Large intestine (tissue), 3 donors: ENCODE measurements around the gene RPS6KL1. TPM values are rescaled to one million over a fixed set of nuclear protein-coding genes. Genes with fewer than 3 reads are reported as not detected.

Experiments used
- DNase-seq, 2 donors: peaks; one replicate each; pipeline versions ENCODE4 v3.0.0 to v3.0.0-alpha.2; 2013
- H3K27ac ChIP-seq: one replicate; pipeline ENCODE4 v1.5.1; 2013; ENCODE audit warnings: low read length
- H3K27me3 ChIP-seq: 2 replicates; pipeline ENCODE4 v1.6.1; 2013; ENCODE audit warnings: low read length; ENCODE audit not compliant: control insufficient read depth, insufficient read depth
- H3K36me3 ChIP-seq: 2 replicates; pipeline ENCODE4 v1.6.1; 2013; ENCODE audit warnings: low read length; ENCODE audit not compliant: control insufficient read depth, insufficient read depth
- H3K4me1 ChIP-seq: one replicate; pipeline ENCODE4 v1.6.1; 2013; ENCODE audit warnings: low read length; ENCODE audit not compliant: control insufficient read depth, insufficient read depth
- H3K4me3 ChIP-seq: one replicate; pipeline ENCODE4 v1.5.1; 2013; ENCODE audit warnings: low read length
- H3K9me3 ChIP-seq: one replicate; pipeline ENCODE4 v1.6.1; 2013; ENCODE audit warnings: mild to moderate bottlenecking, low read depth, low read length, moderate library complexity; ENCODE audit not compliant: control insufficient read depth
- WGBS: methylation state at CpG from one replicate; pipeline ENCODE4 v1.1.5; 2013; ENCODE audit warnings: low lambda C conversion rate; ENCODE audit not compliant: insufficient coverage; 5-methylcytosine and 5-hydroxymethylcytosine counted together
- polyA plus RNA-seq: library from polyadenylated mRNA; unstranded; fragments of 120-200 nt; gene quantifications from one replicate; pipeline ENCODE4 v1.2.1, GENCODE V29; 2013

The RPS6KL1 gene
- polyA plus RNA-seq, 1 donor = 5.4 TPM

DNA sequence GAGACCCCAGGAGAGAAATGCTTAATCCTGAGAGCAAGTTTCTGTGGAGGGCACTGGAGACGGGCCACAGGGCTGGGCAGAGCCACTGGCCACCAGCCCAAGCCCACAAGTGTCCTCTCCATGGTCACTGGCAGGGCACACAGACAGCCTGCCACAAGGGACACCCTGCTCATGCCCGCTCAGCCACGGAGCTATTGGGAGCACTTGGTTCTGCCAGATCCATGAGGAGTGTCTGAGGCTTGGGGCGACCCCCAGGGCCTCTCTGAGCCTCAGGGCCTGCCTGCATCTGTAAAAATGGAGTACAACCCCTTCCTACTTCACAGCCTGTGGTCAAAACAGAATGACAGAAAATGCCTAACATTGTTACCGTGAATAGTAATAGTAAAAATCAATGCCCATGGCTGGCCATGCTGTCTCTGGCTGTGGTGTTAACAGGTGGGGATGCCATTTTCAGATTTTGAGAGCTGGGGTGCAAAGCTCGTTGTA is 29.2 kb upstream of the RPS6KL1 start:
- no peak for DNase-seq
- Histone ChIP-seq H3K4me1 (peaks cover 65% of the 10 kb centered on the region), H3K36me3 (peaks cover 10% of the 10 kb centered on the region), H3K9me3 (no peaks in the 10 kb centered on the region), H3K4me3 (peak overlapping the region; percentile 1), H3K27me3 (no peaks in the 10 kb centered on the region), H3K27ac (peak overlapping the region; percentile 79)
- WGBS = no CpG with 5 or more reads among the region's 6 CpGs

GRCh38 chr14:74951443-74952179 is 28.6 kb upstream of the RPS6KL1 start:
- Histone ChIP-seq H3K36me3 (peaks cover 12% of the 10 kb centered on the region), H3K4me3 (peak overlapping the region; percentile 1), H3K4me1 (peaks cover 65% of the 10 kb centered on the region), H3K27me3 (no peaks in the 10 kb centered on the region), H3K9me3 (no peaks in the 10 kb centered on the region), H3K27ac (peak overlapping the region; percentile 79)
- WGBS = no CpG with 5 or more reads among the region's 15 CpGs
- peak in 1 of 2 donors; percentile 76 for DNase-seq

DNA sequence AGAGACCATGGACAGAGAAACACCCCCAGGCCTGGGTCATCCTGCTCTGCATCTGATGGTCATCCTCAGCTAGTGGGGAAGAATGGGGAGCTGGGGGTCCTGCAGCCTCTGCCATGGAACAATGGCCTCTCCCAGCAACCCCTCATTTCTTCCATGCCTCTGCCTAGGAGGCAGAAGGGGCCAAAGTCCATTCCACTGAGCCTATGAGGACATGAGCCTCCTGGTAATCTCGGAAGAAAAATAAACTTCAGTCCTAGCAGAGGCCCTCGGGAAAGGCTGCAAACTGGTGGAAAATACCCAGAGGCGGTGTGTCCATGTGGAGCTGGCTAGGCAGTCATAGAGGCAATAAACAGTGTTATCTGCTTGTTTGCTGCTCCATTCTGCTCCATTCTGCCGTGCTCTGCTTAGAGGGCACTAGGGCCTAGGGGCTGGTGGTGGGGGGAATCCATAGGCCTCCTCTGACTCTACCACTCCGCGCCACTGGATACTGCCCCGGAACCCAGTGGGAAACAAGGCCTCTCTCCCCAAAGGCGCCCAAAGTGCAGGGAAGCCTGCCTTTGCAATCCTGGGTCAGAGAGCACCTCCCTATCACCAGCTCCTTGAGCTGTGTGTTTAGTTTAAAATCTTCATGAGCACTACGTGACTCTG is 27.9 kb upstream of the RPS6KL1 start:
- peaks cover 12% of the 10 kb centered on the region for H3K36me3 ChIP-seq
- peak; percentile 89 to 95 for DNase-seq
- peak overlapping the region; percentile 79 for H3K27ac ChIP-seq
- WGBS = no CpG with 5 or more reads among the region's 9 CpGs
- H3K27me3 ChIP-seq = no peaks in the 10 kb centered on the region
- no peaks in the 10 kb centered on the region for H3K9me3 ChIP-seq
- no peak overlapping the region for H3K4me3 ChIP-seq
- H3K4me1 ChIP-seq = peaks cover 67% of the 10 kb centered on the region

- Histone ChIP-seq H3K27ac (peak overlapping the region; percentile 79), H3K4me1 (peaks cover 63% of the 10 kb centered on the region), H3K27me3 (no peaks in the 10 kb centered on the region), H3K4me3 (no peak overlapping the region), H3K36me3 (peaks cover 12% of the 10 kb centered on the region), H3K9me3 (no peaks in the 10 kb centered on the region)
- peak; percentile 71 to 81 for DNase-seq
- no CpG with 5 or more reads among the region's 17 CpGs for WGBS
Observed at GRCh38 chr14:74949859-74950573, 27.0 kb upstream of the RPS6KL1 start.

DNA sequence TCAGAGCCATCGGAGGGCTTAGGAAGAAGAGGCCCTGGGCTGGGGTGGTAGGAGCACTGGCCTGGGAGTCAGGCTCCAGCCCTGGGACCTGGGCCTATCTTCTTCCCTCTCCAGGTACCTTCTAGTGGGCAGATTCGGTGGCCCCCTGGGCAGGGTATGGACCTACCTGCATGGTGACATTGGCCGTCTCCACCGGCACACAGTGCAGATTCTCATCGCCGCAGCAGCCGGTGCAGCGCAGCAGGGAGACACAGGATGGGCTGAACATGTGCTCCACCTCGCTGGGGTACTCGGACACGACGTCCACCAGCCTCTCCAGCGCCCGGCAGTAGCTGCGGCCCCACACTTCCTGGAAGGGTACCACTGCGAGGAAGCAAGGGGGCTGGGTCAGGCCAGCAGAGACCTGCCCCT is 26.1 kb upstream of the RPS6KL1 start:
- no peak overlapping the region for H3K27ac ChIP-seq

GRCh38 chr14:74948228-74949175 is 25.4 kb upstream of the RPS6KL1 start:
- Histone ChIP-seq H3K27ac (no peak overlapping the region), H3K9me3 (no peaks in the 10 kb centered on the region), H3K27me3 (no peaks in the 10 kb centered on the region), H3K36me3 (peaks cover 12% of the 10 kb centered on the region), H3K4me1 (peaks cover 48% of the 10 kb centered on the region), H3K4me3 (no peak overlapping the region)
- no peak for DNase-seq
- WGBS = no CpG with 5 or more reads among the region's 23 CpGs

More for the DNA sequence above, 26.1 kb upstream of the RPS6KL1 start:
- Histone ChIP-seq H3K9me3 (no peaks in the 10 kb centered on the region), H3K4me1 (peaks cover 55% of the 10 kb centered on the region), H3K27me3 (no peaks in the 10 kb centered on the region), H3K36me3 (peaks cover 12% of the 10 kb centered on the region), H3K4me3 (no peak overlapping the region)
- no peak for DNase-seq
- no CpG with 5 or more reads among the region's 16 CpGs for WGBS

- WGBS = no CpG with 5 or more reads among the region's 13 CpGs
- Histone ChIP-seq H3K4me1 (peaks cover 40% of the 10 kb centered on the region), H3K27me3 (no peaks in the 10 kb centered on the region), H3K27ac (no peak overlapping the region), H3K4me3 (no peak overlapping the region), H3K36me3 (peaks cover 15% of the 10 kb centered on the region), H3K9me3 (no peaks in the 10 kb centered on the region)
- no peak for DNase-seq
Observed at GRCh38 chr14:74947353-74948227, 24.5 kb upstream of the RPS6KL1 start.

DNA sequence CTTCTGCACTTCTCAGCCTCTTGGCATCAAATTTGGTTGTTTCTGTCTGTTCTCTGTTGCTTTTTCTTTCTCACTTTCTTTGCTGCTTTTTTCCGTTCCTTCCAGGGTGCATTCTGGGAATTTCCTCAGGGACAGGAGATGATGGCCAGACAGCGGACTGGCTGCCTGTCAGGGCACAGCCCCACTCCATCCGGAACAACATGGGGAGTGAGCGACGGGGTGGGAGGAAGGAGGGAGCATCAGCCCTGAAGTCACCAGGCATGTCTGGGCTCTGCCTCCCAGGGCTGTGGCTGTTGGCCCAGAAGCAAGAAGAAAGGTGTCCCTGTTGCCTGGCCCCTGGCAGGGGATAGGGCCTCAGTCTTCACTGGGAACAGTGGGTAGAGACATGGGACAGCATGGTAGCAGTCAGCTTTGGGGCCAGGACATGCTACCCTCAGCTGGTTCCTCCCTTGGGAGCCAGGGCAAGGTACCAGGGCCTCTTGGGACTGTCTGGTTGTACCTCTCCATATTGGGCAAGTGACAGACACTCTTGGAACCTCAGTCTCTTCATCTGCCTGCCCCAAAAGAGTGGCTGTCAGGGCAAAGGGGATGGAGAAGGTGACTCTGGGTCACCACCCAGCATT is 23.7 kb upstream of the RPS6KL1 start:
- H3K4me1 ChIP-seq = peaks cover 32% of the 10 kb centered on the region
- H3K36me3 ChIP-seq = peaks cover 23% of the 10 kb centered on the region
- no CpG with 5 or more reads among the region's 5 CpGs for WGBS
- H3K4me3 ChIP-seq = no peak overlapping the region
- H3K27ac ChIP-seq = no peak overlapping the region
- H3K9me3 ChIP-seq = no peaks in the 10 kb centered on the region
- DNase-seq = no peak
- no peaks in the 10 kb centered on the region for H3K27me3 ChIP-seq
